GM23338 (cell line): Measurements from ENCODE around the gene TRIM59. TPM values are rescaled to one million over a fixed set of nuclear protein-coding genes. Genes with fewer than 3 reads are reported as not detected.

Source experiments
- ATAC-seq: fragments of 200-7000 bp; cut with Tn5 transposase; 3 replicates; pipeline ENCODE4 v1.9.1; 2020
- DNase-seq: peaks from one replicate; pipeline ENCODE4 v3.0.0-alpha.2; 2015; ENCODE audit warnings: low spot score
- H2AFZ ChIP-seq: fragments of 200-600 bp; sonication (generic); 2 replicates; pipeline ENCODE4 v1.8.0; 2016; ENCODE audit warnings: antibody characterized with exemption, mild to moderate bottlenecking, moderate library complexity
- H3F3A ChIP-seq: fragments of 200-600 bp; sonication (generic); replicated peaks from 2 replicates; pipeline ENCODE4 v1.8.0; 2017; ENCODE audit warnings: antibody characterized with exemption, mixed run types, low read depth
- H3K27ac ChIP-seq: fragments of 200-600 bp; sonication (generic); 2 replicates; pipeline ENCODE4 v1.6.1; 2016; ENCODE audit warnings: low read depth
- H3K27me3 ChIP-seq: fragments of 200-600 bp; sonication (generic); 2 replicates; pipeline ENCODE4 v1.8.0; 2016; ENCODE audit warnings: mild to moderate bottlenecking, mixed run types, moderate library complexity; ENCODE audit not compliant: insufficient read depth
- H3K36me3 ChIP-seq: fragments of 200-600 bp; sonication (generic); 2 replicates; pipeline ENCODE4 v1.8.0; 2016; ENCODE audit warnings: mild to moderate bottlenecking; ENCODE audit not compliant: insufficient read depth
- H3K4me1 ChIP-seq: fragments of 200-600 bp; sonication (generic); 2 replicates; pipeline ENCODE4 v1.8.0; 2016; ENCODE audit warnings: mild to moderate bottlenecking, moderate library complexity; ENCODE audit not compliant: insufficient read depth
- H3K4me2 ChIP-seq: fragments of 200-600 bp; sonication (generic); 2 replicates; pipeline ENCODE4 v1.7.1; 2017; ENCODE audit warnings: mixed run types
- H3K4me3 ChIP-seq: fragments of 200-600 bp; sonication (generic); 2 replicates; pipeline ENCODE4 v1.6.1; 2016; ENCODE audit warnings: mixed run types
- H3K79me2 ChIP-seq: fragments of 200-600 bp; sonication (generic); replicated peaks from 2 replicates; pipeline ENCODE4 v1.8.0; 2017; ENCODE audit warnings: mild to moderate bottlenecking; ENCODE audit not compliant: insufficient read depth
- H3K9me2 ChIP-seq: fragments of 200-600 bp; sonication (generic); 2 replicates; pipeline ENCODE4 v1.8.0; 2017; ENCODE audit not compliant: insufficient read depth
- H4K20me1 ChIP-seq: fragments of 200-600 bp; sonication (generic); replicated peaks from 2 replicates; pipeline ENCODE4 v1.8.0; 2017; ENCODE audit warnings: mild to moderate bottlenecking; ENCODE audit not compliant: insufficient read depth
- H3K27ac Mint-ChIP-seq: 2 replicates; pipeline ENCODE4 v1.8.0; 2020; ENCODE audit warnings: inconsistent platforms, mild to moderate bottlenecking, moderate library complexity, mixed read lengths
- H3K27me3 Mint-ChIP-seq: 3 replicates; pipeline ENCODE4 v1.8.0; 2022; ENCODE audit warnings: low read depth, mild to moderate bottlenecking, moderate library complexity, mixed read lengths, inconsistent platforms; ENCODE audit not compliant: insufficient read depth, poor library complexity
- H3K36me3 Mint-ChIP-seq: 3 replicates; pipeline ENCODE4 v1.8.0; 2021; ENCODE audit warnings: low read depth, mild to moderate bottlenecking, inconsistent platforms, moderate library complexity, mixed read lengths
- H3K4me1 Mint-ChIP-seq: 3 replicates; pipeline ENCODE4 v1.8.0; 2020; ENCODE audit warnings: mild to moderate bottlenecking, inconsistent platforms, mixed read lengths
- H3K4me3 Mint-ChIP-seq: 3 replicates; pipeline ENCODE4 v1.8.0; 2021; ENCODE audit warnings: moderate library complexity, mild to moderate bottlenecking, inconsistent platforms, mixed read lengths
- H3K9me3 Mint-ChIP-seq: 3 replicates; pipeline ENCODE4 v1.8.0; 2020; ENCODE audit warnings: moderate library complexity, mild to moderate bottlenecking, inconsistent platforms, mixed read lengths
- CTCF ChIP-seq, 2 experiments: fragments of 200-600 bp in 1 of 2; sonication (generic) in 1 of 2; conservative IDR thresholded peaks; 2 replicates each; pipeline versions ENCODE4 v1.5.1 to v1.6.1; 2016 to 2017; ENCODE audit warnings: antibody characterized with exemption in 2 of 2, low read depth in 2 of 2, mild to moderate bottlenecking in 2 of 2, moderate library complexity in 1 of 2
- ETS1 ChIP-seq: IDR thresholded peaks from 2 replicates; pipeline ENCODE4 v1.6.1; 2016; ENCODE audit warnings: antibody characterized with exemption
- EZH2 ChIP-seq: fragments of 200-600 bp; sonication (generic); IDR thresholded peaks from one replicate; pipeline ENCODE4 v1.8.0; 2017; ENCODE audit warnings: antibody characterized with exemption, mild to moderate bottlenecking, low read depth; ENCODE audit not compliant: unreplicated experiment
- NANOG ChIP-seq: IDR thresholded peaks from 2 replicates; pipeline ENCODE4 v1.6.1; 2016; ENCODE audit warnings: antibody characterized with exemption, borderline replicate concordance
- POLR2AphosphoS5 ChIP-seq: IDR thresholded peaks from 2 replicates; pipeline ENCODE4 v1.6.1; 2016; ENCODE audit warnings: antibody characterized with exemption, low read depth
- ZNF114 ChIP-seq: fragments of 250-450 bp; sonication (Bioruptor Pico); IDR thresholded peaks from 2 replicates; pipeline ENCODE4 v1.5.0; 2020; ENCODE audit warnings: mild to moderate bottlenecking, moderate library complexity
- ZNF462 ChIP-seq: fragments of 250-450 bp; sonication (Bioruptor Pico); IDR thresholded peaks from 2 replicates; pipeline ENCODE4 v1.5.0; 2020; ENCODE audit warnings: mild to moderate bottlenecking, moderate library complexity
- polyA plus RNA-seq: library from polyadenylated mRNA; unstranded; fragments of >200 nt; fragmentation: Nextera tagmentation; extraction: Ambion mirVana; gene quantifications from 2 replicates; pipeline ENCODE4 v1.2.1, GENCODE V29; 2016
- total RNA-seq: library from RNA; depleted of rRNA; stranded (reverse); fragments of >200 nt; shearing (Covaris generic); gene quantifications from 2 replicates; pipeline ENCODE4 v1.2.3, GENCODE V29; 2014

Gene TRIM59
- total and polyA plus RNA-seq, 2 experiments from 2014 or later = 46.2 to 98.6 TPM

DNA sequence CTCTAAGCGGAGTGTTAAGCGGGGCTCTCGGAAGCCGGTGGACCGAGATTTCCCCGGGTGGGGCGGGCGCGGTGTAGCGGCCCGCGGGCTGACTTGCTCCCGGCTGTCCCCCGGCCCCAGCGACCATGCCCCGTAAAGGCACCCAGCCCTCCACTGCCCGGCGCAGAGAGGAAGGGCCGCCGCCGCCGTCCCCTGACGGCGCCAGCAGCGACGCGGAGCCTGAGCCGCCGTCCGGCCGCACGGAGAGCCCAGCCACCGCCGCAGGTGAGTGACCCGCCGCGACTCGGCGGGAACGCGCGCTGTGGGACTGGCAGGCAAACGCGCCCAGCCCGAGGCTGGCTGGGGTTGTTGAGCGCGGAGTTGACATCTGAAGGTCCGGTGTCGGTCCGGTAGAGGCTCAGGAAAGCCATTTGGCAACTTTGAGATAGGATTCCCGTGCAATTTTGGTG is 48.9 kb downstream of the TRIM59 start:
- Mint-ChIP-seq H3K4me1 (peaks cover 25% of the 10 kb centered on the region), H3K27me3 (peaks cover 21% of the 10 kb centered on the region), H3K36me3 (peaks cover 30% of the 10 kb centered on the region), H3K27ac (peak overlapping the region; percentile 65; the same call in 1 of the 2 replicates), H3K4me3 (peak overlapping the region; percentile 98), H3K9me3 (peaks cover 4% of the 10 kb centered on the region; the same call in 1 of the 3 replicates)
- Histone ChIP-seq H2AFZ (no peak overlapping the region), H3K4me3 (peak overlapping the region; percentile 60), H3K79me2 (peaks cover 85% of the 10 kb centered on the region), H3K27me3 (no peaks in the 10 kb centered on the region), H3K27ac (no peak overlapping the region), H3K4me1 (peaks cover 14% of the 10 kb centered on the region; the same call in 1 of the 2 replicates), H3K36me3 (peaks cover 6% of the 10 kb centered on the region; the same call in 1 of the 2 replicates), H3F3A (no peaks in the 10 kb centered on the region), H3K9me2 (no peaks in the 10 kb centered on the region), H3K4me2 (peak overlapping the region; percentile 81), H4K20me1 (peaks cover 32% of the 10 kb centered on the region)
- TF ChIP-seq EZH2 = no peak
- TF ChIP-seq NANOG = no peak
- TF ChIP-seq ETS1 = no peak
- TF ChIP-seq CTCF (conservative IDR thresholded peaks at IDR 0.05; ENCODE audit: low read depth in 2 of 2) = no peak
- TF ChIP-seq ZNF462 (CRISPR knock-in tag) = no peak
- no peak for TF ChIP-seq ZNF114 (CRISPR knock-in tag)
- no peak for TF ChIP-seq POLR2AphosphoS5
- DNase-seq = peak; percentile 42
- peak; percentile 41 for ATAC-seq
